HepG2 (cell line): Measurements from ENCODE around the gene AIF1. TPM values are rescaled to one million over a fixed set of nuclear protein-coding genes. Genes with fewer than 3 reads are reported as not detected.

Experiments used
- ARHGAP35 ChIP-seq: sonication (generic); formaldehyde crosslinking; IDR thresholded peaks from 2 replicates; pipeline ENCODE4 v1.9.0; 2022; ENCODE audit warnings: mild to moderate bottlenecking, inconsistent platforms, moderate library complexity, missing genetic modification reagents, borderline replicate concordance
- ESRRA ChIP-seq: sonication (generic); formaldehyde crosslinking; IDR thresholded peaks from 2 replicates; pipeline ENCODE4 v1.5.1; 2020; ENCODE audit warnings: mild to moderate bottlenecking, low read depth, missing genetic modification reagents
- FLYWCH1 ChIP-seq: sonication (generic); formaldehyde crosslinking; IDR thresholded peaks from 2 replicates; pipeline ENCODE4 v1.8.1; 2023; ENCODE audit warnings: mild to moderate bottlenecking, missing genetic modification reagents
- MAFG ChIP-seq: sonication (generic); formaldehyde crosslinking; IDR thresholded peaks from 2 replicates; pipeline ENCODE4 v1.5.1; 2020; ENCODE audit warnings: mild to moderate bottlenecking, missing genetic modification reagents
- MED1 ChIP-seq: sonication (generic); formaldehyde crosslinking; IDR thresholded peaks from 2 replicates; pipeline ENCODE4 v1.4.0; 2020; ENCODE audit warnings: missing genetic modification reagents
- MLXIP ChIP-seq: sonication (generic); formaldehyde crosslinking; IDR thresholded peaks from 2 replicates; pipeline ENCODE4 v1.9.0; 2021; ENCODE audit warnings: missing genetic modification reagents, borderline replicate concordance
- MTF2 ChIP-seq: sonication (generic); formaldehyde crosslinking; IDR thresholded peaks from 2 replicates; pipeline ENCODE4 v1.5.0; 2020; ENCODE audit warnings: missing genetic modification reagents, borderline replicate concordance
- MXD3 ChIP-seq: IDR thresholded peaks from 2 replicates; pipeline ENCODE4 v1.6.1; 2016; ENCODE audit warnings: mild to moderate bottlenecking, missing biosample characterization, missing genetic modification reagents
- NKX3-1 ChIP-seq: sonication (generic); formaldehyde crosslinking; IDR thresholded peaks from 2 replicates; pipeline ENCODE4 v1.5.0; 2020; ENCODE audit warnings: missing genetic modification reagents
- PBX3 ChIP-seq: sonication (generic); formaldehyde crosslinking; IDR thresholded peaks from 2 replicates; pipeline ENCODE4 v1.8.1; 2023; ENCODE audit warnings: missing genetic modification reagents, inconsistent platforms, borderline replicate concordance
- PHF20 ChIP-seq: sonication (generic); formaldehyde crosslinking; IDR thresholded peaks from 2 replicates; pipeline ENCODE4 v1.5.0; 2020; ENCODE audit warnings: mild to moderate bottlenecking, missing genetic modification reagents
- POLR2G ChIP-seq: fragments of 200-400 bp; formaldehyde crosslinking; IDR thresholded peaks from 2 replicates; pipeline ENCODE4 v1.6.1; 2018; ENCODE audit warnings: mild to moderate bottlenecking, low read depth, low read length, moderate library complexity
- RFX5 ChIP-seq: IDR thresholded peaks from 2 replicates; pipeline ENCODE4 v1.6.1; 2011; ENCODE audit warnings: low read depth, low read length, improper control_type of control experiment
- RFXAP ChIP-seq: sonication (generic); formaldehyde crosslinking; IDR thresholded peaks from 2 replicates; pipeline ENCODE4 v1.4.0; 2020; ENCODE audit warnings: missing genetic modification reagents, borderline replicate concordance
- SIX1 ChIP-seq: sonication (generic); formaldehyde crosslinking; IDR thresholded peaks from 2 replicates; pipeline ENCODE4 v1.4.0; 2020; ENCODE audit warnings: missing genetic modification reagents, borderline replicate concordance
- SP1 ChIP-seq, 2 experiments: fragments of 450-650 bp in 1 of 2; sonication (generic) in 1 of 2; formaldehyde crosslinking in 1 of 2; IDR thresholded peaks; 2 replicates each; pipeline versions ENCODE4 v1.4.0 to v1.6.1; 2016 to 2020; ENCODE audit warnings: missing genetic modification reagents in 1 of 2
- SRSF4 ChIP-seq: fragments of 200-400 bp; formaldehyde crosslinking; IDR thresholded peaks from one replicate; pipeline ENCODE4 v1.6.1; 2018; ENCODE audit warnings: mild to moderate bottlenecking, low read depth, low read length, moderate library complexity; ENCODE audit not compliant: poor library complexity, severe bottlenecking
- SSRP1 ChIP-seq: IDR thresholded peaks from 2 replicates; pipeline ENCODE4 v1.6.1; 2016; ENCODE audit warnings: control low read depth
- TEAD3 ChIP-seq: optimal IDR thresholded peaks from 2 replicates; pipeline ENCODE3; 2016; ENCODE audit warnings: borderline replicate concordance
- ZFP37 ChIP-seq: sonication (generic); formaldehyde crosslinking; IDR thresholded peaks from 2 replicates; pipeline ENCODE4 v1.4.0; 2020; ENCODE audit warnings: missing genetic modification reagents, borderline replicate concordance
- ZIK1 ChIP-seq: sonication (generic); formaldehyde crosslinking; IDR thresholded peaks from 2 replicates; pipeline ENCODE4 v1.5.0; 2020; ENCODE audit warnings: mild to moderate bottlenecking, low read depth, missing genetic modification reagents, borderline replicate concordance
- ZNF124 ChIP-seq: sonication (generic); formaldehyde crosslinking; IDR thresholded peaks from 2 replicates; pipeline ENCODE4 v1.4.0; 2020; ENCODE audit warnings: missing genetic modification reagents
- ZNF468 ChIP-seq: sonication (generic); formaldehyde crosslinking; IDR thresholded peaks from 2 replicates; pipeline ENCODE4 v1.8.0; 2022; ENCODE audit warnings: mild to moderate bottlenecking, moderate library complexity, missing genetic modification reagents
- ZNF709 ChIP-seq: sonication (generic); formaldehyde crosslinking; IDR thresholded peaks from 2 replicates; pipeline ENCODE4 v1.5.0; 2020; ENCODE audit warnings: mild to moderate bottlenecking, missing genetic modification reagents
- ZNF83 ChIP-seq: sonication (generic); formaldehyde crosslinking; IDR thresholded peaks from 2 replicates; pipeline ENCODE4 v1.4.0; 2020; ENCODE audit warnings: missing genetic modification reagents, mild to moderate bottlenecking, borderline replicate concordance
- ZNF878 ChIP-seq: sonication (generic); formaldehyde crosslinking; IDR thresholded peaks from 2 replicates; pipeline ENCODE4 v1.8.1; 2023; ENCODE audit warnings: mild to moderate bottlenecking, missing genetic modification reagents, moderate library complexity
- polyA plus RNA-seq, 8 experiments: library from polyadenylated mRNA; depleted of rRNA in 3 of 8; stranded (reverse) in 7 of 8; unstranded in 1 of 8; fragments of >200 nt; fragmentation: Illumina TruSeq in 4 of 8; extraction: Trizol in 4 of 8; gene quantifications; 2 replicates each; pipeline versions ENCODE4 v1.2.1 to v1.2.3, GENCODE V29; 2011 to 2016; ENCODE audit warnings: low read depth in 4 of 8, missing spikeins in 1 of 8, mixed read lengths in 1 of 8; ENCODE audit not compliant: insufficient read depth in 1 of 8
- total RNA-seq, 5 experiments: library from RNA; depleted of rRNA; stranded (reverse); fragments of >200 nt; fragmentation: Illumina TruSeq; extraction: Trizol; gene quantifications; 2 replicates each; pipeline ENCODE4 v1.2.3, GENCODE V29; 2016; ENCODE audit warnings: low read depth in 1 of 5

AIF1 gene
- total and polyA plus RNA-seq, 2 of the 13 experiments (the other 11 are each of a cell fraction or from before 2014, with no cell fraction given): 1.5 TPM; not detected in 1

- TF ChIP-seq MLXIP (CRISPR knock-in tag) (peak; percentile 62; the same call in 1 of the 2 replicates), FLYWCH1 (no peak), ZIK1 (CRISPR knock-in tag) (peak; percentile 94; the same call in 1 of the 2 replicates), SP1 (IDR thresholded peaks at IDR 0.05) (no peak), SP1 (CRISPR knock-in tag; IDR thresholded peaks at IDR 0.05) (peak; percentile 26; the same call in 1 of the 2 replicates), POLR2G (peak; percentile 99), RFXAP (CRISPR knock-in tag) (peak; percentile 92), NKX3-1 (CRISPR knock-in tag) (no peak), MXD3 (CRISPR knock-in tag) (no peak; the same call in 1 of the 2 replicates), ZNF83 (CRISPR knock-in tag) (peak; percentile 78; the same call in 1 of the 2 replicates), MAFG (CRISPR knock-in tag) (no peak), ZFP37 (CRISPR knock-in tag) (peak; percentile 96; the same call in 1 of the 2 replicates), PHF20 (CRISPR knock-in tag) (no peak; the same call in 1 of the 2 replicates), PBX3 (CRISPR knock-in tag) (no peak), MED1 (CRISPR knock-in tag) (peak; percentile 99), ESRRA (CRISPR knock-in tag) (peak; percentile 76), ZNF709 (CRISPR knock-in tag) (0 out of 2 replicates have a peak, but pooled peaks have one; percentile 6), TEAD3 (peak; percentile 95), ARHGAP35 (CRISPR knock-in tag) (no peak), ZNF878 (CRISPR knock-in tag) (peak; percentile 98), ZNF468 (CRISPR knock-in tag) (no peak), MTF2 (CRISPR knock-in tag) (no peak), SIX1 (CRISPR knock-in tag) (peak; percentile 73; the same call in 1 of the 2 replicates), SRSF4 (no peak), SSRP1 (CRISPR knock-in tag) (peak; percentile 91), RFX5 (no peak), ZNF124 (CRISPR knock-in tag) (peak; percentile 87)
Observed at GRCh38 chr6:31655349-31656237, 40.6 kb downstream of the AIF1 start, which contains the start of gene APOM (continued).
